ENCODE data around the gene CMTM5.

- TF ChIP-seq TAF1 (IDR thresholded peaks at IDR 0.05; ENCODE audit: low read depth, low read length) (no peak), POLR2A (IDR thresholded peaks at IDR 0.05; ENCODE audit: low read depth, low read length) (no peak)
Observed at GRCh38 chr14:23339506-23340268, 37.2 kb upstream of the CMTM5 start.
